ENCODE data around the gene MKRN2.

GRCh38 chr3:12558706-12559105 is 1.8 kb downstream of the MKRN2 start:
- TF ChIP-seq CTCF (IDR thresholded peaks at IDR 0.05 in 2 of 3, conservative IDR thresholded peaks at IDR 0.05 in 1 of 3; ENCODE audit: borderline replicate concordance in 1 of 3, insufficient read depth in 1 of 3, low read depth in 2 of 3, low read length in 2 of 3), result no peak
- TF ChIP-seq EZH2 (IDR thresholded peaks at IDR 0.05), result no peak
- no peak for TF ChIP-seq CEBPB (IDR thresholded peaks at IDR 0.05; ENCODE audit: low read depth)

All from HCT116 (cell line).